Stimulated activated CD4-positive, alpha-beta T cell treated with anti-CD3 and anti-CD28 coated beads, Interleukin-15, amount 100 ng/mL, for 1 hour (primary cell): ENCODE measurements around the gene PRKX.
"Not testable (repeated sequence)": the region's sequence is repeated elsewhere in the genome, so short reads cannot be mapped to it uniquely, and the experiment has no call there.

Source experiments
- DNase-seq, 2 donors: peaks; one replicate each; pipeline ENCODE4 v3.0.0-alpha.2; 2020; ENCODE audit warnings: low read depth in 1 of 2, low spot score in 1 of 2

The PRKX gene

GRCh38 chrX:3713225-3713936 is at the start of gene PRKX:
PRKX (minus strand) TSS chrX:3713649; CDS start chrX:3713253, 396 bp downstream.
- peak; percentile 49 to 60 for DNase-seq

GRCh38 chrX:3763111-3763510 is 49.7 kb upstream of the PRKX start:
- DNase-seq: no peak

DNA sequence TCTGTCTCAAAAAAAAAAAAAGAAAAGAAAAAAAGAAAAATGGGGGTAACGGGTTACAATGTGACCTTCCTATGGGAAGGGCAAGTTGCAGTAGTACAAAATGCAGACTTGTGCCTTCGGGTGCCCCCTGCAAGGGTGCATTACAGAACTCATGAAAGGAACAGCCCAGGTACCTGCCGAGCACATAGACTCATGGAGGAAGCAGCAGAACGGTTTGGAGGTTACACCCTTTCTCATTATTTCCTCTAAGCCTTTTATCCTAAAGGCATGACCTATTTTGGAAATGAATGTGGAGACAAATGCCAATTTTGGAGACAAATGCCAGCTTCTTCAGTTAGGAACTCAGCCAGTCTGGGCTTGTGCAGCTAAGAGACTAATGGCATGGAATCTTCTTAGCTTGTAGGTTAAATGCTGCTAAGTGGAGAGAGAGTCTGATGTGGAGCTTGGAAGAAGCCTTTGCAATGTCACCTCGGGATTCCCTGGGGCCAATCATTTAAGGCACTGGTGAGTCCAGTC is 44.1 kb upstream of the PRKX start:
- no peak for DNase-seq

DNA sequence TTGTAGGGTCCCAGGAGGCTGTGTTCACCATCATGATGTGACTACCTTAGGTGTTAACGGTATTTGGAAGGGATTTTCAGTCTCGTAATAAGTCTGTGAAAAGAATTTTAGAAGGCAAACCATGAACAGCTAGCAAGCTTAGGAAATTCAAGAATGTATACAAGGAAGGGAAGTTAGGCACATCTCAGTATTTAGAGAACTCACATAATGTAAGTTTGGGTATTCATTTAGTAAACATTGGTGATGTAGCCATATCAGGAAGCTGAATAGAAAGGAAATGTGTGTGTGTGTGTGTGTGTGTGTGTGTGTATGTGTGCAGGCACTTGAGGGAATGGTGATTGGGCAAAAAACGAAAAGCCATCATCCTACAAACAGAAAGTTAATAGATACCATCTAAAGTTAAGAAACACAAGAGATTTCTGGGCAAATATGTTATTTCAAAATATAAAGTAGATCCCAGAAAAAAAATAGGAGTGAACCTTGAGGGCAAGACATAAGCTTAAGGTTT is 34.7 kb upstream of the PRKX start:
- no peak for DNase-seq

GRCh38 chrX:3743801-3744439 is 30.5 kb upstream of the PRKX start:
- DNase-seq: peak in 1 of 2 donors; percentile 10

- not testable (repeated sequence) for DNase-seq
These were observed 27.5 kb upstream of the PRKX start for GRCh38 chrX:3740946-3741345.

- DNase-seq: no peak
These were observed 25.1 kb upstream of the PRKX start for GRCh38 chrX:3738509-3738908.

GRCh38 chrX:3736536-3736935 is 23.1 kb upstream of the PRKX start:
- not testable (repeated sequence) for DNase-seq

DNA sequence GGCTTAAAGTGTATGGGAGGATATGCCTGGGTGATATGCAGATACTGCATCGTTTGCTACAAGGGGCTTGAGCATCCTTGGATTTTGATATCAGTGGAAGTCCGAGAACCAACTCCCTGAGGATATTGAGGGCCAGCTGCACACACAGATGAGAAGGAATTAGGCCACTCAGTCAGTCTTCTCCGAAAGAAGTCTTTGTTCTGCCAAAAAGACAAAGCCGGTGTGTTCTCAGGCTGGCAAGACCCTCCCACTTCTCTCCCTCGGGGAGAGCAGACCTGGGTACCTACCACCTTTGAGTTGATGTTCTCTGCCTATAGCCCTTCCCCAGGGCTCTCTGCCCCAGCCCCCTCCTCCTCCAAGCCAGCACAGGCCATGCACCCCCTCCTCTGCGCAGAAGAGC is 22.4 kb upstream of the PRKX start:
- DNase-seq: not testable (repeated sequence)

- not testable (repeated sequence) for DNase-seq
These were observed 21.0 kb upstream of the PRKX start for GRCh38 chrX:3734456-3734855.

DNA sequence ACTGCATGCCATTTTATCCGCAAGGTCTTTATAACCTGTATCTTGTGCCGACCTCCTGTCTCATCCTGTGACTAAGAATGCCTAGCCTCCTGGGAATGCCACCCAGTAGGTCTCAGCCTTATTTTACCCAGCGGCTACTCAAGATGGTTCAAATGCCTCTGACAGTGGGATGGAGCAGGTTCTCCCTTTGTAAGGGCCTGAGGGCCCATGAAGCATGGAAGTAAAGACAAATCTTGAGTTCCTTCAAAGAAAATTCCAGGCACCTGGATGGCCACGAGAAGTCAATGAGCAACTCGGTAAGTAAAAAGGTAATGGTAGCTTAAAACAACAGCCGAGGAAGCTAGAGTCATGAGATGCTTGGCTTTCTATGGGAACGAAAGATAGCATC is 19.6 kb upstream of the PRKX start:
- DNase-seq: no peak

DNA sequence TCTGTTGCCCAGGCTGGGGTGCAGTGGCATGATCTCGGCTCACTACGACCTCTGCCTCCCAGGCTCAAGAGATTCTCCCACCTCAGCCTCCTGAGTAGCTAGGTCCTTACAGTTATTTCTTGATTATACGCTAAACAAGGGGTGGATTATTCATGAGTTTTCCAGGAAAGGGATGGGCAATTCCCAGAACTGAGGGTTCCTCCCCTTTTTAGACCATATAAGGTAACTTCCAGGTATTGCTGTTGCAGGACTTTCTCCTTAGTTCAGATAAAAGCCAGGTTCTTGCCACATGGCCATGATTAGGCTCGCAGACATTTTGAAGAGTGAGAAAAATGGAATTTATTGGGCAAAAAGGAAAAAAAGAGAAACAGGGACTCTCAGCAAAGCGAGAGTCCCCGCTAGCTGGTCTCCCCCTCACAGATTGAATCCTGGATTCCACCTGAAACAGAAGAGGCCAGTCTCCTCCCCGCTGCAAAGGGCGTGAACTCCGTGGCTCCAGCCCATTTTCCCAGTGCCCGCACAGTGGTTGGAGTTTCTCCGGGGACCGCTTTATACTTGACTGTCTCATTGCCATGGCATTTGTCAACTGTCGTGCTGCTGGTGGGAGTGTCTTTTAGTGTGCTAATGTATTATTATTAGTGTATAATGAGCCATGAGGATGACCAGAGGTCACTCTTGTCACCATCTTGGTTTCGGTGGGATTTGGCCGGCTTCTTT is 19.0 kb upstream of the PRKX start:
- DNase-seq: not testable (repeated sequence)

DNA sequence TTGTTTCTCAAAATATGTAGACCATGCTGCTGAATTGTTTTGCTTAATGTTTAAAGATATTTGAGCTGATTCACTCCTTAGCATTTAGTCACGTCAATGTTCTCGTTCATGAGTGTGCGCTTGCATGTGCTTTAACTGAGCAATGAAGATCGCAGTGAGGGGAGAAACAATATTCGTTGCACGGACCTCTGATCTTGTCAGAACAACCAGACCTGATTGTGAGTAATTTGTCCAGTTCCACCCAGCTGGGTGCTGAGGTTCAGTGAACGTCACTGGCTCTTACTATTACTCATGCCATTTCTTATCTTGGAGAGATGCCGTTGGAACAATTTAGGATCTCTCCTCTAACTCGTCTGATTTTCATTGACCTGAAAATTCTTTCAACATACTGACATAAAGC is 15.0 kb upstream of the PRKX start:
- DNase-seq: no peak

DNA sequence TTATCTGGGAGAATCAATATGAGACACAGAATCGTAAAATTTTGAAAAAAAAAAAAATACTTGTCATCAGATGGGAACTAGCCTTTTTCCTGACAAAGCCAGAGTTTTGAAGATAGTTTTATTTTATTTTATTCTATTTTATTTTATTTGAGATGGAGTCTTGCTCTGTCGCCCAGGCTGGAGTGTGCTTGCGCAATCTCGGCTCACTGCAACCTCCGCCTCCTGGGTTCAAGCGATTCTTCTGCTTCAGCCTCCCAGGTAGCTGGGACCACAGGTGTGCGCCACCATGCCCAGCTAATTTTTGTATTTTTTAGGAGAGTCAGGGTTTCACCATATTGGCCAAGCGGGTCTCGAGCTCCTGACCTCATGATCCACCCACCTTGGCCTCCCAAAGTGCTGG is 10.0 kb upstream of the PRKX start:
- DNase-seq: not testable (repeated sequence)

DNA sequence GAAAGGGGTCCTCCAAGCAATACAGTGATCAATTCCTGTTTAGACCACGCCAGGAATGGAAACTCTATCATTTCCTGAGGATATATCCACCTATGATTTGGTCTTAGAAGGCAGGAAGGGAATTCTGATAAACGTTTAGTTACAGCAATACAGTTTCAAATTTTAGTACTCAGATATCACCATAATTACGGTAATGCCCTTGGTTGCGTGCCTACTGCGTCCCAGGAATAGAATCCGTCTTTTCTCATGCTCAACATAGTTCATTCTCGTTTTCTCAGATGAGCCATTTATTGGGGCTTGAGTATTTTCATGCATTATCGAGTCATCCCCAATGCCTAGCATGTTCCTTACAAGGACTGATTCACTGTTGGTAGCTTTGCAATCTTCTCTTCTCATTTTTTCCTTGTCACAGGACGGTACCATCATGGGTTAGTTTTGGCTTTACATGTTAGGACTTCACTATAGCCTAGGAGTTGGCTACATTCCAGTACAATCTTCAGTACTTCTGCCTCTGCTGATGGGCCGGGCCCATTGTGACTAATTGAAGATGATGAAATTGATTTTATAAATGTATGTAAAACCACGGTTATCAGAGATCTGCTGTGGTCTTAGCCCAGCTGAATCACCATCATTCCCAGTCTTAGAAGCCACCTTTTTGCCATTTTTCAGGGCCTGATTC is 4.4 kb upstream of the PRKX start:
- no peak for DNase-seq

DNA sequence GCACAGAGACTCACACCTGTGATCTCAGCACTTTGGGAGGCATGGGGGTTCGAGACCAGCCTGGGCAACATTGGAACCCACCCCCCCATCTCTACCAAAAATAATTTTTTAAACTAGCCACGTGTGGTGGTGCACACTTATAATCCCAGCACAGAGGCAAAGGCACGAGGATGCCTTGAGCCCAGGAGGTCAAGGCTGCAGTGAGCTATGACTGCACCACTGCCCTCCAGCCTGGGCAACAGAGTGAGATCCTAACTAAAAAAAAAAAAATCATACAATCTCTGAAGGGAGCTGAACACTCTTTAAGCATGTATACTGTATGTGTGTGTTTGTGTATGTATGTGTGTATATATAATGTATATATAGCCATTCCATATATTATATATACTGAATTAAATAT is 2.5 kb upstream of the PRKX start:
- no peak for DNase-seq

DNA sequence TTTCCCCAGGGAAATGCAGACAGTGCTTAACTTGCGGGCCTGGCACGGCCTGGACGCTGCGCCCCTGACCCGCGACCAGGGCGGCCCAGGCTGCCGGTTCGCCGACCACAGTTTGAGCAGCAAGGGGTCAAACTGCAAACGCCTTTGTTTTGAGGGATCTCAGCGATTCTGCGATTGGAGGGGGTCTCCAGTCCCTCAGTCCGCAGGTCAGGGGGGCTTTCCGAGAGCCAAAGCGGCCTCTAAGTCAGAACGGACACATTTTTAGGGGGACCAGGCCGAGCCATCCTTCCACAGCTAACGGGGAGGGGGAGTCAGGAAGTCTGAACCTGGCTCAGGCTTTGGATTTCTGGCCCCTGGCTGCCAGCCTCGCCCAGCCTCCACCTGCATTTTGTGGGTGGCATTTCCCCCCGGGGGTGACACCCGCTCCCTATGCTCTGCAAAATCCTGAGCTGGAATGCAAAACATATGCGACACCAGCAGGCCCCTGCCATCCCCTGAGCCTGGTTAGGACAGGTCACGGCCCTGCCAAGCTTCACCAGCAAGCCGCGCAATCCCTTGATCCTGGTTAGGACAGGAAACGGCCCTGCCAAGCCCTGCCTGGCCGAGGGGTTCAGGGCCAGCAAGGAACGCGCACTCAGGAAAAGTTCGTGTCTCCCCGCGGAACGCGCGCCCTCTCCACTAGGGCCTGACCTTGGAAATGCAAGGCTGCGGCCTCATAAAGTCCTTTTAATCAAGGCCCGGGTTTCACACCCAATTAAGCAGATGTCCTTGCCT is 1.4 kb upstream of the PRKX start:
- DNase-seq: not testable (repeated sequence)

DNA sequence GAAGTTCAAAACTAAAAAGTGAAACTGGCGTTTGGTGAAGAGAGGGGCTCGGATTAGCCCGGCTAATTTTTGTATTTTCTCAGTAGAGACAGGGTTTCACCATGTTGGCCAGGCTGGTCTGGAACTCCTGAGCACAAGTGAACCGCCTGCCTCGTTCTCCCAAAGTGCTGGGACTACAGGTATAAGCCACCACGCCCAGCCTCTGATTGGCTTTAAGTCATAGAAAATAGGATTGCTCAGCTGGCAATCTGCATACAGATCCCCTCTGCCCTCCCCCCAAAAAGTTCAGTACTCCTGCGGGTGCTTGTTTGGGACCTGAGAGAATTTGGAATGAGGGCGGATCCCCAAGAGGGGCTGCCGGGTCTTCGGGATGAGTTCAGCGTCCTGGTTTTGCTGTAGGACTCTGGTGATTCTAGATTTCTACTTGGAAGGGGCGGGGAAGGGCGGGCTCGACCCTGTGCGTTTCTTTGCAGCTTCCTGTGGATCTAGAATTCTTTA is 537 bp upstream of the PRKX start:
- DNase-seq: no peak

DNA sequence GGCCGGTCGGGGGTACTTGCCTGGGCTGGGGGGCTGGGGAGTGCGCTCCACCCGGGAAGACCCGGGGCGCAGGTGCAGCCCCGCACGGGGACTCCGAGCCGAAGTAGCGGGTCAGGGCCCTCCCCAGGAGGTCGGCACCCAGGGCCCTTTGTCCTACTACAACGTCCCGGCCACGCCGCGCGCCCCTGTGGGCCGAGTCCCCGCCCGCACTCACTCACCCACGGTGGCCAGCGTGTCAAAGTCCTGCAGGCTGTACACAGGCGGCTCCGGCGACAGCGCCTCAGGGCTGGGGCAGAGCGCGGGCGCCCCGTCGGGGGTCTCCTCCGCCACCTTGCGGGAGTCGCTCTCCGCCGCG is 602 bp downstream of the PRKX start:
- no peak for DNase-seq
